ENCODE measurements around the gene PSEN1.

GRCh38 chr14:73180385-73180805 is 44.1 kb downstream of the PSEN1 start:
- TF ChIP-seq POLR2A (IDR thresholded peaks at IDR 0.05) (no peak), POLR2AphosphoS5 (IDR thresholded peaks at IDR 0.05) (no peak)
- TF ChIP-seq, protein P1, sequence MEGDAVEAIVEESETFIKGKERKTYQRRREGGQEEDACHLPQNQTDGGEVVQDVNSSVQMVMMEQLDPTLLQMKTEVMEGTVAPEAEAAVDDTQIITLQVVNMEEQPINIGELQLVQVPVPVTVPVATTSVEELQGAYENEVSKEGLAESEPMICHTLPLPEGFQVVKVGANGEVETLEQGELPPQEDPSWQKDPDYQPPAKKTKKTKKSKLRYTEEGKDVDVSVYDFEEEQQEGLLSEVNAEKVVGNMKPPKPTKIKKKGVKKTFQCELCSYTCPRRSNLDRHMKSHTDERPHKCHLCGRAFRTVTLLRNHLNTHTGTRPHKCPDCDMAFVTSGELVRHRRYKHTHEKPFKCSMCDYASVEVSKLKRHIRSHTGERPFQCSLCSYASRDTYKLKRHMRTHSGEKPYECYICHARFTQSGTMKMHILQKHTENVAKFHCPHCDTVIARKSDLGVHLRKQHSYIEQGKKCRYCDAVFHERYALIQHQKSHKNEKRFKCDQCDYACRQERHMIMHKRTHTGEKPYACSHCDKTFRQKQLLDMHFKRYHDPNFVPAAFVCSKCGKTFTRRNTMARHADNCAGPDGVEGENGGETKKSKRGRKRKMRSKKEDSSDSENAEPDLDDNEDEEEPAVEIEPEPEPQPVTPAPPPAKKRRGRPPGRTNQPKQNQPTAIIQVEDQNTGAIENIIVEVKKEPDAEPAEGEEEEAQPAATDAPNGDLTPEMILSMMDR (IDR thresholded peaks at IDR 0.05 in 8 of 11, conservative IDR thresholded peaks at IDR 0.05 in 3 of 11) = no peak
